Lung (tissue), 12 donors: ENCODE measurements around the gene NKAIN4. TPM values are rescaled to one million over a fixed set of nuclear protein-coding genes. Genes with fewer than 3 reads are reported as not detected.

Source experiments
- ATAC-seq: fragments of 200-7000 bp; cut with Tn5 transposase; one replicate; pipeline ENCODE4 v1.9.1; 2020; ENCODE audit warnings: moderate number of reproducible peaks; ENCODE audit not compliant: insufficient read depth, low FRiP score
- DNase-seq, 3 donors: peaks; one replicate each; pipeline ENCODE4 v3.0.0-alpha.2; 2013 to 2017
- H3K27ac ChIP-seq, 2 donors: one replicate each; pipeline ENCODE4 v1.5.1; 2013; ENCODE audit warnings: mild to moderate bottlenecking in 2 of 2, moderate library complexity in 2 of 2, control low read depth in 1 of 2, inconsistent platforms in 1 of 2, low read depth in 1 of 2, low read length in 1 of 2
- H3K27me3 ChIP-seq, 3 donors: one replicate each; pipeline ENCODE4 v1.5.1; 2013; ENCODE audit warnings: low read length in 2 of 3; ENCODE audit not compliant: control insufficient read depth in 3 of 3, insufficient read depth in 3 of 3
- H3K36me3 ChIP-seq, 4 donors: one replicate each; pipeline ENCODE4 v1.5.1; 2013; ENCODE audit warnings: low read length in 4 of 4, mild to moderate bottlenecking in 1 of 4, moderate library complexity in 1 of 4; ENCODE audit not compliant: control insufficient read depth in 4 of 4, insufficient read depth in 4 of 4
- H3K4me1 ChIP-seq, 5 donors: one replicate each; pipeline ENCODE4 v1.5.1; 2013; ENCODE audit warnings: low read length in 5 of 5, mild to moderate bottlenecking in 2 of 5, moderate library complexity in 1 of 5; ENCODE audit not compliant: control insufficient read depth in 5 of 5, insufficient read depth in 5 of 5
- H3K4me3 ChIP-seq: one replicate; pipeline ENCODE4 v1.5.1; 2013; ENCODE audit warnings: mild to moderate bottlenecking, control low read depth, moderate library complexity
- H3K9ac ChIP-seq, 2 donors: one replicate each; pipeline ENCODE4 v1.5.1; 2013; ENCODE audit warnings: low read length in 2 of 2, control low read depth in 1 of 2; ENCODE audit not compliant: insufficient read depth in 1 of 2
- H3K9me3 ChIP-seq, 4 donors: one replicate each; pipeline ENCODE4 v1.5.1; 2013; ENCODE audit warnings: low read length in 3 of 4, mild to moderate bottlenecking in 1 of 4, moderate library complexity in 1 of 4; ENCODE audit not compliant: control insufficient read depth in 4 of 4, insufficient read depth in 3 of 4
- CTCF ChIP-seq: IDR thresholded peaks from 2 replicates; pipeline ENCODE4 v1.5.1; 2012; ENCODE audit warnings: mild to moderate bottlenecking; ENCODE audit errors: control extremely low read depth, extremely low read depth
- WGBS, 2 donors: extraction: QIAGEN DNeasy Blood & Tissue Kit; methylation state at CpG; one replicate each; pipeline ENCODE4 v1.1.7; 2013; 5-methylcytosine and 5-hydroxymethylcytosine counted together
- polyA plus RNA-seq, 2 donors: library from polyadenylated mRNA; stranded (reverse); fragments of 200-250 nt; gene quantifications; one replicate each; pipeline ENCODE4 v1.2.1, GENCODE V29; 2013
- total RNA-seq, 2 donors: library from RNA; depleted of rRNA in 1 of 2; stranded (reverse); fragments of >200 nt in 1 of 2; gene quantifications; one replicate each; pipeline ENCODE4 v1.2.1, GENCODE V29; 2014 to 2021
- donor health status: control.
- donor health status: control.
- donor health status: Bipolar disorder and iron deficiency.
- donor health status: healthy.
- donor health status: DM: yes; HTN: yes; CAD: no.

NKAIN4 gene
- total and polyA plus RNA-seq, 4 donors = 0.10 to 1.7 TPM; not detected in 2

- ATAC-seq (no peak), DNase-seq (no peak)
- Histone ChIP-seq H3K27me3 (peaks cover 0 to 7% (median 2%) of the 10 kb centered on the region in 3 donors), H3K4me1 (peaks cover 0 to 70% (median 26%) of the 10 kb centered on the region in 5 donors), H3K27ac (no peak overlapping the region), H3K4me3 (no peak overlapping the region), H3K9ac (no peak overlapping the region), H3K9me3 (peaks cover 0 to 2% (median 0%) of the 10 kb centered on the region in 4 donors), H3K36me3 (no peaks in the 10 kb centered on the region)
- 87 to 89% methylated on average over 10 of the region's 10 CpGs for WGBS, 2 donors
- no peak for TF ChIP-seq CTCF
Measured at GRCh38 chr20:63264000-63264399, 9.7 kb upstream of the NKAIN4 start.

- H3K4me3 ChIP-seq = no peak overlapping the region
- no peak for ATAC-seq
- no peaks in the 10 kb centered on the region for H3K36me3 ChIP-seq
- DNase-seq = no peak
- H3K4me1 ChIP-seq = peaks cover 0 to 70% (median 28%) of the 10 kb centered on the region in 5 donors
- 83 to 88% methylated on average over 9 of the region's 9 CpGs for WGBS, 2 donors
- peaks cover 0 to 2% (median 0%) of the 10 kb centered on the region in 4 donors for H3K9me3 ChIP-seq
- H3K9ac ChIP-seq = no peak overlapping the region
- no peak for TF ChIP-seq CTCF
- no peak overlapping the region for H3K27ac ChIP-seq
- peaks cover 0 to 7% (median 2%) of the 10 kb centered on the region in 3 donors for H3K27me3 ChIP-seq
Measured at GRCh38 chr20:63262836-63263235, 8.6 kb upstream of the NKAIN4 start.

GRCh38 chr20:63261795-63262528 lies 7.7 kb upstream of the NKAIN4 start:
- Histone ChIP-seq H3K4me3 (no peak overlapping the region), H3K27ac (no peak overlapping the region), H3K27me3 (peaks cover 0 to 7% (median 3%) of the 10 kb centered on the region in 3 donors), H3K4me1 (peaks cover 0 to 74% (median 31%) of the 10 kb centered on the region in 5 donors), H3K36me3 (no peaks in the 10 kb centered on the region), H3K9ac (no peak overlapping the region), H3K9me3 (peaks cover 0 to 4% (median 0%) of the 10 kb centered on the region in 4 donors)
- ATAC-seq (no peak), DNase-seq (no peak)
- 21% methylated on average over 30 of the region's 30 CpGs for WGBS, 2 donors
- no peak for TF ChIP-seq CTCF
